Activated CD8-positive, alpha-beta memory T cell treated with anti-CD3 and anti-CD28 coated beads for 1 hour (primary cell): ENCODE measurements around the gene CENPP.

ENCODE experiments used
- DNase-seq, 2 donors: peaks; one replicate each; pipeline ENCODE4 v3.0.0-alpha.2; 2020; ENCODE audit warnings: low read depth in 1 of 2; ENCODE audit errors: extremely low read depth in 1 of 2

CENPP gene

DNA sequence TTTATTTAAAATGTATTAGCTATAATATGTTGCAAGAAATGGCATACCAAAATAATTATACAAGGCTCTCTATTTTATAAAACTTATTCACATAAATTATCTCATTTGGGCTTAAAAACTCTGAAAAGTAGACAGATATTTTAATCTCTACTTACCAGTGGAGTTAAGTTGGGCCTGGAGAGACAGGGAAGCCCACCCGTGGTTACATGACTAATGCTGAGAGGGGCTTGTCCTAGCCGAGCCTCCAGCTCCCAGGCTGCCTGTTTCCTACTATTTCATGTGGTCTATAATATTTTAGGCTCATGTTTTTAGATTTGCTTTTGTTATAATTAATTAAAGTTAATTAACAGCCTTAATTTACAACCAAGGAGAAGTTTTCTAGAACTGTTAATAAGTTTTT lies 177.4 kb downstream of the CENPP start:
- DNase-seq = no peak

DNA sequence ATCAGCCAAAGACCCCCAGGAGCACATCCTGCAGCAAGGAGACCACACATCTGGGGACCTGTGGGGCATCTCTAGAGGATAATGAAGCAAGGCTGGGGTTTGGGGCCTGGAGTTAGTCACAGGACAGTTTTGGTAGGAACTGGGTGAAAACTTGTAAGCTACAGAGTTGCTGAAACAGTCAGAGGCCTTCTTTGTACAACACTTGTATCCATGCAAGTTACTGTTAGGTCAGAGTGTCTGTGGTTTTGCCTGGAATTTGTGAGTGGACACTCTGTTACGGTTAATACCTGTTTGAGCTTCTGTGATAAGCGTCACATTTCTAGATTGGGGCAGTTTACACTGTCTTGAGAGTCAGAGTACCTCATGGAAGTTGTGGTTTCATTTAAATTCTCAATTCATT lies 179.1 kb downstream of the CENPP start:
- DNase-seq = no peak

GRCh38 chr9:92506184-92506857 lies 180.6 kb downstream of the CENPP start:
- no peak for DNase-seq

GRCh38 chr9:92507005-92507404 lies 181.3 kb downstream of the CENPP start:
- no peak for DNase-seq

GRCh38 chr9:92507496-92507895 lies 181.7 kb downstream of the CENPP start:
- DNase-seq = no peak

GRCh38 chr9:92508018-92508820 lies 182.5 kb downstream of the CENPP start:
- no peak for DNase-seq

DNA sequence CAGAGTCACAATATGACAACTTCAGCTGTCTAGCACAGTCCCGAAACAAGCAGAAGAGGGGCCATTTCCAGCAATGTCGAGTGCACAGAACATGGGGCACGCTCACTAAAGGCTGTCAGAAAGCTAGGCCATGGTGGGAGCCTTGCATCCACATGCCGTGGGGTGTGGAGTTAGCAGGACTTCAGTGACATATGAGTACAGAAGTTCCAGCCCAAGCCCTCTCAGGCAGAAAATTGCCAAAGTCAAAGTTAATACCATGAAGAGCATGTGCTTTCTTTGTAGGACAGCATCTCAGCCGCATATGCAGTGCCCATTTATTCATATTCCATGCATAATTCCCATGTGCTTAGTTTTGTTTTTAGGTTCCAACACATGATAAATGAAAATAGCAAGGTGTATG lies 183.3 kb downstream of the CENPP start:
- no peak for DNase-seq

- no peak for DNase-seq
These were observed 185.0 kb downstream of the CENPP start for GRCh38 chr9:92510747-92511146.

DNA sequence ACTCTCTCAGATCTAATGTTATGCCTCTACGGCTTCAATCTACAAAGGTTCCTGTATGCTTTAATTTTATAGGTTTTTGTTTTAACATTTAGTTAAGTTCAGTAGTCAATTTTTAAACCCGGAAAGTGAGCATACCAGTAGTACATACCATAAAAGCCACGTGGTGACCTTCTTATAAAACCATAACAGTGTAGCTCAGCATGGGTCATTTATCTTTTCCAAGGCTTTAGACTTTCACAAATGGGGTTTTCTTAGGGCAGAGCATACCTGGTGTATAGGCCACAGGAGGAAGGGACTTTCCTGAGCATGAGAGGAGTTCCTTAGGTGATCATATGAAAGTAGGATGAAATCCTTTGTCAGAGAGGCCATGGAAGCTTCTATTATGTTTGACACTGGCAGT lies 186.9 kb downstream of the CENPP start:
- no peak for DNase-seq

DNA sequence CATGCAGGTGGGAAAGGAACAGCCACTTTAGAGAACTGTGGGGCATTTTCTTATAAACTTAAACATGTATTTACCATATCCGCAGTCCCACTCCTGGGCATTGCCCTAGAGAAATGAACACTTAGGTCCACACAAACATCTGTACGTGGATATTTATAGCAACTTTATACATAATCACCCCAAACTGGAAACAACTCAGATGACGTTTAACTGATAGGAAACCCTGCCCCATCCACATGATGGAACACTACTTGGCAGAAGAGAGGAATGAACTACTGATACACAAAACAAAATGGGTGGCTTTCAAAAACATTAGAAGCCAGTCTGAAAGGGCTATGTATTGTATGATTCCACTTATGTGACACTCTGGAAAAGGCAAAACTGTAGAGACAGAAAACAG lies 187.6 kb downstream of the CENPP start:
- no peak for DNase-seq

GRCh38 chr9:92514635-92515034 lies 188.9 kb downstream of the CENPP start:
- DNase-seq = no peak

- DNase-seq = no peak
These were observed 190.8 kb downstream of the CENPP start for GRCh38 chr9:92516521-92516920.

DNA sequence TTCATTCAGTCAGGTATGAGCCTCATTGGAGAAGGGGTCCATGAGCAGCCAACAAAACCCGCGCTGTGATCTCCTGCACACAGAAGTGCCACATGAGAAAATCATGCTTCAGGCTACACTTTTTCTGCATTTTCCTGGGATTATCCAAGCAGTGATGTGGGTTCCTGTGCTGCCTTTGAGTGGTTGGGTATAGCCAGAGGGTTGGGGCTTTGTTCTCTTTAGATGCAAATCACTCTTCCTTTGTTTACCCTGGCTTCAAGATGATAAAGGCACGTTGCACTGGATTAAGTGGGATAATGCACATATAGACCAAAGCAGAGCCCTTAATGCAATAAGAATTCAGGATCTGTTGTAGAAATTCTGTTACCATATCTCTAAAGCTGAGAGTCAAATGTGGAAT lies 191.3 kb downstream of the CENPP start:
- no peak for DNase-seq

- no peak for DNase-seq
These were observed 192.4 kb downstream of the CENPP start for GRCh38 chr9:92518199-92518598.

DNA sequence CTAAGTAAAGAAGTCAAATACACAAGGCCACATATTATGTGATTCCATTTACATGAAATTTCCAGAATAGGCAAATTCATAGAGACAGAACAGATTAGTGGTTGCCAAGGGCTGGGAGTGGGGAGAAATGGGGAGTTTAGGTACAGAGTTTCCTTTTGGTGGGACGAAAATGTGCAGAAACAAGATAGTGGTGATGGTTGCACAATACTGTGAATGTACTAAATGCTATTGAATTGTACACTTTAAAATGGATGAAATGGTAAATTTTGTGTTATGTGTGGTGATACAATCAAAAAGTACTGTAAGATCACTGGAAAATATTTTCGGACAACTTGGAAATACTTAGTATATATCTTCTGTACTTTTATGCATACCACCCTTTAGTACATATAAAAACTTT lies 195.1 kb downstream of the CENPP start:
- DNase-seq = no peak

- no peak for DNase-seq
These were observed 197.5 kb downstream of the CENPP start for GRCh38 chr9:92522983-92523970.

DNA sequence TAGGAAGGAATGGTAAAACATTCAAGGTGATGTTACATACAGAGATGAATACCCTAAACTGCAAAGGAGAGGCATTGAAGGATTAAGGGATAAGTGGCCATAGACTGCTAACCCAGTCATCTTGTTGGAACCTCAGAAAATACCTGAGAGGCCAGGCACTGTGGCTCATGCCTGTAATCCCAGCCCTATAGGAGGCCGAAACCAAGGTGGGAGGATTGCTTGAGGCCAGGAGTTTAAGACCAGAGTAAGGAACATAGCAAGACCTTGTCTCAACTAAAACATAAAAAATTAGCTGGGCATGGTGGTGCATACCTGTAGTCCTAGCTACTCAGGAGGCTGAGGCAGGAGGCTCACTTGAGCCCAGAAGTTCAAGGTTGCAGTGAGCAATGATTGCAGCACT lies 199.1 kb downstream of the CENPP start:
- DNase-seq = no peak

DNA sequence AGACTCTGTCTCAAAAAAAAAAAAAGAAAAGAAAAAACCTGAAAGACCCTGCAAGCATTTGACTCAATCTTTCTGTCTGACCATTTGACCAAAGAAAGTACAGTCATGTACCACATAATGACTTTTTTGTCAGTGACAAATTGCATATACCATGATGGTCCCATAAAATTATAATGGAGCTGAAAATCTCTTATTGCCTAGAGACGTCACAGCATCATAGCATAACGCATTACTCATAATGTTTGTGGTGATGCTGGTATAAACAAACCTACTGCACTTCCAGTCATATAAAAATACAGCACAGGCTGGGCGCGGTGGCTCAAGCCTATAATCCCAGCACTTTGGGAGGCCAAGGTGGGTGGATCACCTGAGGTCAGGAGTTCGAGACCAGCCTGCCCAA lies 199.6 kb downstream of the CENPP start:
- DNase-seq = no peak

DNA sequence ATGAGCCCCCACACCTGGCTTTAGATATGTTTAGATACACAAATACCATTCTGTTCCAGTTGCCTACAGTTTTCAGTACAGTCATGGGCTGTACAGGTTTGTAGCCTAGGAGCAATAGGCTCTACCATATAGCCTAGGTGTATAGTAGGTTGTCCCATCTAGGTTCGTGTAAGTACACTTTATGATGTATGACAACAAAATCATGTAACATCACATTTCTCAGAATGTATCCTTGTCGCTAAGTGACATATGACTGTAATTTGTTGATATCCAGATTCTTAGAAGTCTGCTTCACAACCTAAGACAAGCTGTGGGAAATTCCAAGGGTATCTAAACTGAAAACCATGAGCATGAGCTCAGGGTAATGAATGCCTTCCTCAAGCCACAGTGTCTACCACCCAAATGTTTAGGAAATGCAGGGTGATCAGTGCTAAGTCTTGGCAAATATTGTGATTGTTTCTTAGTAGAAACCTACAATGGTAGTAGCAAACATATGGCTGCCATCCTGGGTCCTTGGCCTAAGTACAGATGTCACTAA lies 201.6 kb downstream of the CENPP start:
- DNase-seq = no peak

- DNase-seq = no peak
These were observed 202.2 kb downstream of the CENPP start for GRCh38 chr9:92527832-92528521.

DNA sequence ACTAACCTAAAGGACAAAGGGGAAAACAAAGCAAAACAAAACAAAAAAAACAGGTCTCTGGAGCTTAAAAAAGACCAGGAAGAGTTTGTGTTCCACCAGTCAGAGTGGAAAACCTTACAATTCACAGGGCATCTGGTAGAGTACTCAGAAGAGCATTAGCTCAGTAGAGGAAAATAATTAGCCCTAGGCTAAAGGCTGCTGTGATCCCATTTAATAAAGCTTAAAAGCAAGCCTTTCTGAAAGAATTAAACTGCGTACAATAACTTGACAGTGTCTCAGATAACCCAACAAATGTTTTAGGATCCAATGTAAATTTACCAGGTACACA lies 202.7 kb downstream of the CENPP start:
- no peak for DNase-seq
